NB4 (cell line): ENCODE measurements around the gene FGF11.

ENCODE experiments used
- CTCF ChIP-seq: IDR thresholded peaks from one replicate; pipeline ENCODE4 v1.5.1; 2012; ENCODE audit warnings: low read depth, low read length
- MAX ChIP-seq: IDR thresholded peaks from 2 replicates; pipeline ENCODE4 v1.6.1; 2011; ENCODE audit warnings: low read depth, low read length

GRCh38 chr17:7442142-7442541 is 2.8 kb downstream of the FGF11 start:
- TF ChIP-seq CTCF, result no peak
- no peak for TF ChIP-seq MAX
